Lower leg skin (tissue), 3 donors: ENCODE measurements around the gene LRRC37B.

Experiments
- POLR2A ChIP-seq, 2 donors: fragments of 450-650 bp; IDR thresholded peaks; one replicate each; pipeline ENCODE4 v1.6.1; 2016 to 2017; ENCODE audit warnings: antibody characterized with exemption in 2 of 2, mild to moderate bottlenecking in 1 of 2, moderate library complexity in 1 of 2
- TF ChIP-seq, protein P1 (sequence below), 3 donors: fragments of 450-650 bp; IDR thresholded peaks; one replicate each; pipeline ENCODE4 v1.5.1; 2016; ENCODE audit warnings: antibody characterized with exemption in 3 of 3, mild to moderate bottlenecking in 3 of 3, moderate library complexity in 2 of 3

DNA sequence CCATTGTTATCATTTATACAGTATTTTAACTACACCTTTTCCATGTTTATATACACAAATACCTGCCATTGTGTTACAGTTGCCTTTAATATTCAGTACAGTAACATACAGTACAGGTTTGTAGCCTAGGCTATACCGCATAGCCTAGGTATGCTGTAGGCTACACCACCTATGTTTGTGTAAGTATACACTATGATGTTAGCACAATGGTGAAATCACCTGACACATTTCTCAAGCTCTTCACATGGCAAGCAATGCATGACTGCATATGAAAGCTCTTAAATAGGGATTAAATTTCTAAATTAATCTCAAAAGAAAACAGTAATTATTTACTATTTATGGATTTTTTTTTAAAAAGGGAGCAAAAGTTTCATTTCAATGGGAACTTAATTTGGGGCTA, 12.0 kb downstream of the LRRC37B start:
- TF ChIP-seq, protein P1, sequence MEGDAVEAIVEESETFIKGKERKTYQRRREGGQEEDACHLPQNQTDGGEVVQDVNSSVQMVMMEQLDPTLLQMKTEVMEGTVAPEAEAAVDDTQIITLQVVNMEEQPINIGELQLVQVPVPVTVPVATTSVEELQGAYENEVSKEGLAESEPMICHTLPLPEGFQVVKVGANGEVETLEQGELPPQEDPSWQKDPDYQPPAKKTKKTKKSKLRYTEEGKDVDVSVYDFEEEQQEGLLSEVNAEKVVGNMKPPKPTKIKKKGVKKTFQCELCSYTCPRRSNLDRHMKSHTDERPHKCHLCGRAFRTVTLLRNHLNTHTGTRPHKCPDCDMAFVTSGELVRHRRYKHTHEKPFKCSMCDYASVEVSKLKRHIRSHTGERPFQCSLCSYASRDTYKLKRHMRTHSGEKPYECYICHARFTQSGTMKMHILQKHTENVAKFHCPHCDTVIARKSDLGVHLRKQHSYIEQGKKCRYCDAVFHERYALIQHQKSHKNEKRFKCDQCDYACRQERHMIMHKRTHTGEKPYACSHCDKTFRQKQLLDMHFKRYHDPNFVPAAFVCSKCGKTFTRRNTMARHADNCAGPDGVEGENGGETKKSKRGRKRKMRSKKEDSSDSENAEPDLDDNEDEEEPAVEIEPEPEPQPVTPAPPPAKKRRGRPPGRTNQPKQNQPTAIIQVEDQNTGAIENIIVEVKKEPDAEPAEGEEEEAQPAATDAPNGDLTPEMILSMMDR (IDR thresholded peaks at IDR 0.05) = no peak
- no peak for TF ChIP-seq POLR2A (IDR thresholded peaks at IDR 0.05)
